Right renal pelvis (tissue), 4 donors: ENCODE measurements around the gene CAPZB. TPM values are rescaled to one million over a fixed set of nuclear protein-coding genes. Genes with fewer than 3 reads are reported as not detected.

Source experiments
- DNase-seq, 4 donors: peaks; one replicate each; pipeline ENCODE4 v3.0.0-alpha.2; 2013; ENCODE audit warnings: low read depth in 4 of 4, low spot score in 3 of 4, missing footprints in 1 of 4
- polyA plus RNA-seq, 4 donors: library from polyadenylated mRNA; unstranded; fragments of 120-200 nt; gene quantifications; one replicate each; pipeline ENCODE4 v1.2.1, GENCODE V29; 2013; ENCODE audit not compliant: insufficient read length in 4 of 4

The CAPZB gene
- polyA plus RNA-seq, 4 donors = 248 to 277 (median 264) TPM

DNA sequence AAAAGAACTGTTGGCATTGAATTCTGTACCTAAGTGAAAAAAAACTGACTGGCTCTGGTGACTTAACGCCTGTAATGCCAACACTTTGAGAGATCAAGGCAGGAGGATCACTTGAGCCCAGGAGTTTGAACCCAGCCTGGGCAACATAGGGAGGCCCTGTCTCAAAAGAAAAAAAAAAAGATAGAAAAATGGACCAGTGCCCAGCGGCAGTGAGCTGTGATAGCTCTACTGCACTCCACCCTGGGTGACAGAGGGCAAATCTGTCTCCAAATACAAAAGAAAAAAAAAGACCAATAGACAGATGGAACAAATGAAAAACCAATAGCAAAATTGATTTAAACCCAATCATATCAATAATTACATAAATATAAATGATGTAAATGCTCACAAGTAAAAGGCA is 196.1 kb downstream of the CAPZB start:
- DNase-seq = no peak

Other genes with a start within 250 kb of the CAPZB start
- gene EMC1, start 234.0 kb downstream of the CAPZB start, polyA plus RNA-seq = 10 to 100 TPM; 46.0 to 50.7 (median 49.1) TPM
- gene MRTO4, start 233.7 kb downstream of the CAPZB start, polyA plus RNA-seq = 10 to 100 TPM; 27.0 to 29.3 (median 28.2) TPM
- 1 to 10 TPM; 1.0 to 1.3 (median 1.1) TPM for gene AKR7A3, start 196.8 kb downstream of the CAPZB start, polyA plus RNA-seq
- 100 to 1,000 TPM in 1 of 4 donors, 10 to 100 TPM in 3; 80.6 to 103 (median 85.7) TPM for gene AKR7A2, start 173.4 kb downstream of the CAPZB start, polyA plus RNA-seq
- gene SLC66A1, start 173.2 kb downstream of the CAPZB start, polyA plus RNA-seq = 10 to 100 TPM; 12.0 to 15.7 (median 12.3) TPM
- 10 to 100 TPM; 21.6 to 33.7 (median 26.3) TPM for gene NBL1, start 158.8 kb upstream of the CAPZB start, polyA plus RNA-seq
- 1 to 10 TPM; 1.3 to 2.8 (median 1.4) TPM for gene HTR6, start 179.3 kb upstream of the CAPZB start, polyA plus RNA-seq